Activated CD4-positive, alpha-beta T cell treated with anti-CD3 and anti-CD28 coated beads, Interleukin-2, amount 10 ng/mL, durations not matched to agents 7 days and 5 days (primary cell): ENCODE measurements around the gene CSF1. TPM values are rescaled to one million over a fixed set of nuclear protein-coding genes. Genes with fewer than 3 reads are reported as not detected.

Source experiments
- CTCF ChIA-PET: fragments of 350-600 bp; sonication (Branson Sonifier 250); formaldehyde crosslinking; loops from one replicate; lab custom pipeline; 2021; ENCODE audit warnings: antibody characterized with exemption; lab: Charles Lee
- POLR2A ChIA-PET: fragments of 350-600 bp; sonication (Branson Sonifier 250); formaldehyde crosslinking; loops from one replicate; lab custom pipeline; 2021; ENCODE audit warnings: antibody characterized with exemption; lab: Charles Lee
- DNase-seq: peaks from one replicate; pipeline ENCODE4 v3.0.0-alpha.2; 2020
- H3K27ac Mint-ChIP-seq: one replicate; pipeline ENCODE4 v1.8.0; 2021; ENCODE audit warnings: mild to moderate bottlenecking, moderate library complexity, mixed read lengths
- H3K27me3 Mint-ChIP-seq: one replicate; pipeline ENCODE4 v1.8.0; 2021; ENCODE audit warnings: mixed read lengths
- H3K36me3 Mint-ChIP-seq: one replicate; pipeline ENCODE4 v1.8.0; 2021; ENCODE audit warnings: low read depth, mixed read lengths
- H3K4me1 Mint-ChIP-seq: one replicate; pipeline ENCODE4 v1.8.0; 2021; ENCODE audit warnings: mixed read lengths
- H3K4me3 Mint-ChIP-seq: one replicate; pipeline ENCODE4 v1.8.0; 2021; ENCODE audit warnings: mild to moderate bottlenecking, moderate library complexity, mixed read lengths
- H3K9me3 Mint-ChIP-seq: one replicate; pipeline ENCODE4 v1.8.0; 2021; ENCODE audit warnings: mixed read lengths
- total RNA-seq, 2 experiments: library from RNA; stranded (reverse); gene quantifications; one replicate each; pipeline ENCODE4 v1.2.3, GENCODE V29; 2021

CSF1 gene
- total RNA-seq, 2 experiments from 2014 or later = 39.5 to 42.4 TPM

DNA sequence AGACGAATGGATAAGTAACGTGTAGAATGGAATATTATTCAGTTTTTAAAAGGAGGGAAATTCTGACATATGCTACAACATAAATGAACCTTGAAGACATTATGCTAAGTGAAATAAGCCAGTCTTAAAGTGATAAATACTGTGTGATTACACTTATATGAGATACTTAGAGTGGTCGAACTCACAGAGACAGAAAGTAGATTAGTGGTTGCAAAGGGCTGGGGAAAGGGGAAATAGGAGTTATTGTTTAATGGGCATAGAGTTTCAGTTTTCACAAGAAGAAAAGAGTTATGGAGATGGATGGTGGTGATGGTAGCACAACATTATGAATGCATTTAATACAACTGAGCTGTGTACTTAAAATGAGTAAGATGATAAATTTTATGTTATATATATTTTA lies 59.3 kb downstream of the CSF1 start:
- CTCF ChIA-PET = interaction anchor here (1.2 kb wide), 1 partner anchor 12 kb away, joined by 3 read pairs; no protein-coding TSS in a partner anchor
- H3K4me3 Mint-ChIP-seq = no peak overlapping the region
- no peak overlapping the region for H3K27ac Mint-ChIP-seq
- H3K4me1 Mint-ChIP-seq = no peaks in the 10 kb centered on the region
- no peak for DNase-seq
- H3K9me3 Mint-ChIP-seq = no peaks in the 10 kb centered on the region
- POLR2A ChIA-PET = no interaction called here
- no peaks in the 10 kb centered on the region for H3K36me3 Mint-ChIP-seq
- H3K27me3 Mint-ChIP-seq = peaks cover 49% of the 10 kb centered on the region

DNA sequence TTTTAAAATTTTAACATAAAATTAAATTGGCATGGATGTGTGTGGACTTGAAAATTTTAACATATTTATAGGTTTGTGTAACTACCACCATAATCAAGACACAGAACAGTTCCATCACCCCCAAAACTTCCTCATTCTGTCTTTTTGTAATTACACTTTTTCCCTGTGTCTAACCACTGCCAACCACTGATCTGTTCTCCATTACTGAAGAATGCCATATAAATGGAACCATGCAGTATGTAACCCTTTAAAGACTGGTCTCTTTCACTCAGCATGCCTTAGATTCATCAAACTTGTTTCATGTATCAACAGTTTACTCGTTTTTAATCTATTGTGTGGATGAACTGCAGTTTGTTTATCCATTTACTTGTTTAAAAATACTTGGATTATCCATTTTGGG lies 60.9 kb downstream of the CSF1 start:
- POLR2A ChIA-PET = no interaction called here
- Mint-ChIP-seq H3K27ac (no peak overlapping the region), H3K4me1 (no peaks in the 10 kb centered on the region), H3K4me3 (no peak overlapping the region), H3K27me3 (peaks cover 43% of the 10 kb centered on the region), H3K36me3 (no peaks in the 10 kb centered on the region), H3K9me3 (no peaks in the 10 kb centered on the region)
- DNase-seq = no peak
- CTCF ChIA-PET = interaction anchor here (0.8 to 1.4 kb wide), 4 partner anchors 12 to 247 kb away, joined by 3 to 5 read pairs (median 3); partner anchors contain the start of gene AHCYL1

DNA sequence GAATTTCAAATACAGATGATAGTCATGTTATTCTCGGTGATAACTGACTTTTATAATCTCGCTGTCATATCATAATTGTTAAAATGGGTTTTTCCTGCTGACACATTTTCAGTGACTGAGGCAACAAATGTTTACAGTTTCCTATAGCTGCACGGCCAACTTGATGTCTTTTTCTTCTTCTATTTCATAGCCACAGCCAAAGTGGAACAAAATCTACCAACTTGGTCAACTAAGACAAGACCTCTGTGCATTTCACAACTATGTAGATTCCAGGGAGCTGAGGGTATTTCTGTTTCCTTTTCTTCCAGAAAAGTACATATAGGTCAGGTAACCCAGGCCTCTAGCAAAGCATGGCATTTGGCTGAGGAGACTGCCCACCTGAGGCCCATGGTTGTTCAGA lies 63.5 kb downstream of the CSF1 start:
- Mint-ChIP-seq H3K4me1 (no peaks in the 10 kb centered on the region), H3K36me3 (no peaks in the 10 kb centered on the region), H3K9me3 (no peaks in the 10 kb centered on the region), H3K4me3 (no peak overlapping the region), H3K27me3 (peaks cover 30% of the 10 kb centered on the region), H3K27ac (no peak overlapping the region)
- DNase-seq = no peak
- ChIA-PET POLR2A (no interaction called here), CTCF (interaction anchor here (3.2 kb wide), 1 partner anchor 10 kb away, joined by 12 read pairs; the partner anchor contains the start of gene AHCYL1)

DNA sequence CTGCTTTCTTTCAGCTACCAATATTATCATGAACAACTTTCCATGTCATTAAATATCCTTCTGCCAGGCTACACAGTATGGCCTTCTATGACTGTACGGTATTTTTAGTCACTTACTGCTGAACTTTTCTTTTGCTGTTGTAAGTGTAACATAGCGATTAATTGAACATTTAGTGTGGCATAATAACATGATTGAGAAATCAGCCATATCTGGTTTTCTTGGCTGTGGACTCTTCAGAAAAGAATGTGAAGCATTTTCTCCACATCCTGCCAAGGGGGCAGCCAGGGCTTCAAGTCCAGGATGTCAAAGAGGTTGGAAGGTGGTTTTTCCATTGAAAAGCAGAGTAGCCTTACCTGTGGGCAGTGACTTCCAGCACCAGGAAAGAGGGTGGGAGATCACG lies 65.1 kb downstream of the CSF1 start:
- H3K27me3 Mint-ChIP-seq = peaks cover 22% of the 10 kb centered on the region
- H3K27ac Mint-ChIP-seq = no peak overlapping the region
- no peaks in the 10 kb centered on the region for H3K4me1 Mint-ChIP-seq
- DNase-seq = no peak
- no peaks in the 10 kb centered on the region for H3K36me3 Mint-ChIP-seq
- ChIA-PET CTCF (interaction anchor here (1.0 to 3.2 kb wide), 4 partner anchors 8 to 444 kb away, joined by 3 to 12 read pairs (median 3); partner anchors contain the start of gene AHCYL1), POLR2A (no interaction called here)
- H3K4me3 Mint-ChIP-seq = no peak overlapping the region
- H3K9me3 Mint-ChIP-seq = no peaks in the 10 kb centered on the region

DNA sequence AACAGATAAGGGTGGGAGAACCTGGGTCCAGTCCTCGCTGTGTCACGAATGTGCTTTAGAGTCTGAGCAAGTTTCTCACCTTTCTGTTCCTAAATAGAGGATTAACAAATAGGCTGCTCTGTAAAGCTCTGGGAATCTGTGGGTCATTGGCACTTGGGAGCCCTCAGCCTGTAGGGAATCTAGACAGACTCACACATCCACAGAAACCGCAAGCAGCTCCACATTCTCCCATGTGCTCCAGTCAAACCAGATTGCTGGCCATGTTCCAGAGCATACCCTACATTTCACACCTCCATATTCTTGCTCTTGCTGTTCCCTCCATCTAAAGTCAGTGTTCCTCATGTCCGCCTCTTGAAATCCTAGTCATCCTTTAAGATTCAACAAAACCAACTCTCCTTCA lies 66.1 kb downstream of the CSF1 start:
- H3K36me3 Mint-ChIP-seq = no peaks in the 10 kb centered on the region
- H3K27me3 Mint-ChIP-seq = peaks cover 13% of the 10 kb centered on the region
- H3K27ac Mint-ChIP-seq = no peak overlapping the region
- H3K4me3 Mint-ChIP-seq = no peak overlapping the region
- CTCF ChIA-PET = interaction anchor here (1.0 to 12.9 kb wide), 5 partner anchors 7 to 445 kb away, joined by 3 to 475 read pairs (median 3); partner anchors contain the start of gene AHCYL1
- no peaks in the 10 kb centered on the region for H3K4me1 Mint-ChIP-seq
- POLR2A ChIA-PET = no interaction called here
- DNase-seq = no peak
- no peaks in the 10 kb centered on the region for H3K9me3 Mint-ChIP-seq

DNA sequence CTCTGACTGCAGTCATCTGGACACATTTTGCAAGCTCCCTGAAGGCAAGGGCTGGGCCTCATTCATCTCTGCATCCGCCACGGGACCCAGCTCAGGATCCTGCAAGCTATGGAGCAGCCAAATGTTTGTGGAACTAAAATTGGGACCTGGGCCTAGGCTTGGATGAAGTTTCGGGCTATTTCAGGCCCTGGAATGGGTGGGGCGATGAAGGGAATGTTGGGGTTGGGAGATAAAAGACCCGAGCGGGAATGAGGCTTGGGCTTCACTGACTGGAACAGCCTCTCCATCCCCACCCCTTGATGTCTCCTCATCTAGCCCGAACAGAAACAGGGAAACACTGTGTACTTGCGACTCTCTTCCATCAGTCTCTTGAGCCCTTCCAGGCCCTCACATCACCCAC lies 66.6 kb downstream of the CSF1 start:
- Mint-ChIP-seq H3K4me3 (no peak overlapping the region), H3K36me3 (no peaks in the 10 kb centered on the region), H3K4me1 (no peaks in the 10 kb centered on the region), H3K9me3 (no peaks in the 10 kb centered on the region), H3K27ac (no peak overlapping the region), H3K27me3 (peaks cover 13% of the 10 kb centered on the region)
- CTCF ChIA-PET = interaction anchor here (1.0 to 12.9 kb wide), 4 partner anchors 10 to 223 kb away, joined by 3 to 475 read pairs (median 4); no protein-coding TSS in a partner anchor
- POLR2A ChIA-PET = no interaction called here
- DNase-seq = no peak

DNA sequence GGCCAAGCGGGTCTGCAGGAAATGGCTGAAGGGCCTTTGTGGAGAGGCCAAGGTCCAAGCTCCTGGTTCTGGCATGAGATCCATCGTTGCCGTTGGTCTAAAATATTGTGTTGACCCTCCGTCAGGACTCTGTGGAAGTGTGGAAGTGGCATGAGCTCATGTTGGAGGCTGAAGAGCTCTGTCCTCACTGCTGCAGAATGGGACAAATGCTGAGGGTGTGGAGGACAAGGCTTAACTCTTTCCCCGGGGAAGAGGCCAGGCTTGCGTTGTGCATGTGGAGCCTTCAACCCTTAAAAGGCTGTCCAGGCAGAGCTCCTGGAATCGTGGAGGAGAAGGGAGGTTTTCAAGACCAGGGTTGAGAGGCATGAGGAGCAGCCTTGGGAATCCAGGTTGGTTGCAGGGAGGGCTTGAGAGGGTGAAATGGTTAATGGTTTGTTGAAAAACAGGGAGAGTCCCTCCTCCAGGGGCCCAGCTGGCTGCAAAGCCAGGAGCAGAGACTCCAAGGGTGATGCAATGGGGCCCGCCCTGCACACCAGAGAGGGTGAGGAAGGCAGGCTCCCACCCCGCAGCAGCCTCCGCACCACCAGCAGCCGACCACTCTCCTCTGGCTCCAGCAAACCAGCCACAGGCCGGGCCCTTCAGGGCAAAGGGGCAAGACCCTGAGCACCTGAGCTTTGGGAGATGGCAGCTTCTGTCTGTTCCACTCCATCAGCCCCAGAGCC lies 67.2 kb downstream of the CSF1 start:
- no peaks in the 10 kb centered on the region for H3K36me3 Mint-ChIP-seq
- ChIA-PET CTCF (interaction anchor here (0.9 to 12.9 kb wide), 4 partner anchors 10 to 212 kb away, joined by 3 to 475 read pairs (median 4); no protein-coding TSS in a partner anchor), POLR2A (no interaction called here)
- peaks cover 13% of the 10 kb centered on the region for H3K27me3 Mint-ChIP-seq
- H3K9me3 Mint-ChIP-seq = no peaks in the 10 kb centered on the region
- no peak overlapping the region for H3K27ac Mint-ChIP-seq
- no peak overlapping the region for H3K4me3 Mint-ChIP-seq
- DNase-seq = no peak
- H3K4me1 Mint-ChIP-seq = no peaks in the 10 kb centered on the region

DNA sequence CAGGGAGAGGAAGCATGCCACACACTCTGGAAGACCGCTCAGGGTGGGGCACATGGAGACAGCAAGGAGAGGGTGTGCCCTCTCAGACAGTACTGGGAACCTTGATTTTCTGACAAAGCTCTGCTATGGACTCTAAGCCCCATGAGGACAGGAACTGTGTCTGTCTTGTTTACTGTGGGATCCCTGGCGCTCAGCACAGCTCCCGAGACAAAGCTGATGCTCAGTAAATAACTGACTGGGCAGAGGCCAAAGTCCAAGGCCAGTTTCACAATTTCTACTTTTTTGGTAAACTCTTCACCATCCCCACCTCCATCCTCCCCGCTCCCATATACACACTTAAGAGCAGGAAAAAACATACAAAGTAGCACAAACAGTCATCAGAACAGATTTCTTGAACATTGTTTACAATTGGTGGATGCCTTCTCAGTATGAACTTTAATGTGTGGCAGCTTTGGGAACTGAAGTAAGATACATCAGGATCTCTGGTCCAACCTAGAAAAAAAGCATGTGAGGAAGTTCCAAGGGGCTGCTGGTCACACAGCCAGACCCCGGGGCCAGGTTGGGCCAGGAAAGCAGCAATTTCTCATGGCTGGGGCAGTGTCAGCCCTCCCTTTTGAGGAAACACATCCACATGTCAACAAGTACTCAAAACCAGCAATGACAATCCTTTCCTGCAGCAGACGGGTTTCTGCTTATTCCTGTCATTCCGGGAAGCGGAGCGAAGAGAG lies 68.3 kb downstream of the CSF1 start:
- peaks cover 13% of the 10 kb centered on the region for H3K27me3 Mint-ChIP-seq
- no peaks in the 10 kb centered on the region for H3K36me3 Mint-ChIP-seq
- POLR2A ChIA-PET = no interaction called here
- CTCF ChIA-PET = interaction anchor here (0.9 to 12.9 kb wide), 5 partner anchors 10 to 338 kb away, joined by 3 to 475 read pairs (median 3); no protein-coding TSS in a partner anchor
- H3K27ac Mint-ChIP-seq = no peak overlapping the region
- peaks cover 4% of the 10 kb centered on the region for H3K4me1 Mint-ChIP-seq
- no peak overlapping the region for H3K4me3 Mint-ChIP-seq
- H3K9me3 Mint-ChIP-seq = no peaks in the 10 kb centered on the region
- no peak for DNase-seq

DNA sequence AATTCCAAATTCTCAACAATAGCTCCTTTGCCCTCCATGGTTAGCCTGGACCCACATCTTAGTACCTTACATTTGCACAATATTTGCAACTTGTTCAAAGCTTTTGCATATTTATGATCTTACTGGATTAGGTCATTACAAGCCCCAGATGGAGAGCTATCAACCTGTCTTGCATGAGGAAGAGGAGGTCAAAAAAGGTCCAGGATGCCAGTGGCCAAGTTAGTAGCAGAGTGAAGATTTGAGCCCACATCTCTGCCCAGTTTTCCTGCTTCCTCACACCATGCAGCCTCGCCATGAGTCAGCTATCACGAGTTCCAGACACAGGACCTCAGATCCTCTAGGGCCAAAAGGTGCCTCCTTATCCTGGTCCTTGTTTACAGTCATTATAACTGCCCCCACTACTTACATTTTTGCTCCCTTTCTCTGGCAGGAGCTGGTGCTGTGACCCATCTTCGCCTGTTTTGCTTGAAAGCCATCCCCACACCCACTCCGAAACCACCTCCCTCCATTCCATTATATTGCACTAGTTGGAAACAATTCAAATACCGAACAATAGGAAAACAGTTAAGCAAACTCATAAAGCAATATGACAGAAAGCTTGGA lies 68.9 kb downstream of the CSF1 start:
- Mint-ChIP-seq H3K9me3 (no peaks in the 10 kb centered on the region), H3K36me3 (no peaks in the 10 kb centered on the region), H3K4me1 (peaks cover 10% of the 10 kb centered on the region), H3K4me3 (no peak overlapping the region), H3K27ac (no peak overlapping the region), H3K27me3 (peaks cover 9% of the 10 kb centered on the region)
- POLR2A ChIA-PET = no interaction called here
- CTCF ChIA-PET = interaction anchor here (0.9 to 12.9 kb wide), 6 partner anchors 9 to 339 kb away, joined by 3 to 475 read pairs (median 3); no protein-coding TSS in a partner anchor
- no peak for DNase-seq

Other genes starting within 250 kb of the CSF1 start
- gene GSTM2, start 242.8 kb upstream of the CSF1 start, total RNA-seq = 10 to 100 TPM; 33.4 to 33.5 TPM
- gene GSTM1, start 223.0 kb upstream of the CSF1 start, total RNA-seq = 10 to 100 TPM; 68.4 to 77.2 TPM
- under 1 TPM in 1 of 2 experiments, not detected in 1; 0.17 TPM for gene GSTM5, start 198.6 kb upstream of the CSF1 start, total RNA-seq
- 1 to 10 TPM; 6.3 to 8.2 TPM for gene GSTM3, start 169.8 kb upstream of the CSF1 start, total RNA-seq
- gene EPS8L3, start 146.9 kb upstream of the CSF1 start, total RNA-seq = not detected
- 10 to 100 TPM; 50.4 to 50.9 TPM for gene AHCYL1, start 73.9 kb downstream of the CSF1 start, total RNA-seq
- gene STRIP1, start 123.8 kb downstream of the CSF1 start, total RNA-seq = 10 to 100 TPM; 33.4 to 35.9 TPM
- gene ALX3, start 159.8 kb downstream of the CSF1 start, total RNA-seq = not detected
- not detected for gene UBL4B, start 201.6 kb downstream of the CSF1 start, total RNA-seq
- gene SLC6A17, start 239.6 kb downstream of the CSF1 start, total RNA-seq = not detected